ENCODE data around the gene OR2H2.

The OR2H2 gene

DNA sequence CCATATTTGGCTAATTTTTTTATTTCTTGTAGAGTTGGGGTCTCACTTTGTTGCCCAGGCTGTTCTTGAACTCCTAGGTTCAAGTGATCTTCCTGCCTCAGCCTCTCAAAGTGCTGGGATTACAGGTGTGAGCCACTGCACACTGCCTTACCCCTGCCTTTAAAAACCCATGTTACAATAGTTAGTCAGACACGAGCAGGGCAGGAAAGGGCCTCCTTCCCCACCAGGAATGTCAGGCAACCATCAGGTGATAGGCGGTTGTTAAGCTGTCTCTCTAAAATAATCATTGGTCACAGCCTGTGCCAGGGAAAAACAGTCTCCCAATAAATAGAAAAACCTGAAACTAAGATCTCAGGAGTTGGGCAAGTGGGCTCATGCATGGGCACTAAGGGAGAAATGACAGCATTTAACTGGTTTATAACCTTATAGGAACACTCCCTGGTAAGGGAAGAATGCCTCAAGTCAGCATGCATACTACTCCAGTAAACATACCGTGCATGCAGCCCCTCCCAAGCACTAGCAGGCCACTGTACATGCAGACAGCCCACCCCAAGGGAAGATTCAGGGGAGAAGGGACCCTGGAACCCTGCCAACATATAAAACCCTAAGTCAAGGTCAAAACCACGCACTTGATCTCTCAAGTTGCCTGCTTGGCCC, 8.4 kb downstream of the OR2H2 start:
- DNase-seq: no peak

DNA sequence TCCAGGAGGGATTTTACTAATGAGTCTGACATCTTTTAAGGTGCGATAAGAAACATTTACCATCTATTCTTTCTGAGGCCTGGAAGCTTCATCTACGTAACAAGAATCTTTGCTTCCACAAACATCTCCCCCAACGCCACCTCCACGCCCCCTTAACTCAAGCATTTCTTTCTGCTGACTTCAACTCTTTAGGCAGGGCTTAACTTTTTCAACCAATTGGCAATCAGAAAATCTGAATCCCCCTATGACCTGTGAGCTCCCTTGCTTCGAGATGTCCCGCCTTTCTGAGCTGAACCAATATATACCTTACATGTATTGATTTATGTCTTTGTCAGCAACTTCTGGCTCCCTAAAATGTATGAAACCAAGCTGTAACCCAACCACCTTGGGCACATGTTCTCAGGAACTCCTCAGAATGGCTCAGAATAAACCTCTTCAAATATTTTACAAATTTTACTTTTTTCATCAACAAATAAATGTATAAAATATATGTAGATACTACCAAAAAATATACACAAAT, 11.5 kb downstream of the OR2H2 start:
- no peak for DNase-seq

DNA sequence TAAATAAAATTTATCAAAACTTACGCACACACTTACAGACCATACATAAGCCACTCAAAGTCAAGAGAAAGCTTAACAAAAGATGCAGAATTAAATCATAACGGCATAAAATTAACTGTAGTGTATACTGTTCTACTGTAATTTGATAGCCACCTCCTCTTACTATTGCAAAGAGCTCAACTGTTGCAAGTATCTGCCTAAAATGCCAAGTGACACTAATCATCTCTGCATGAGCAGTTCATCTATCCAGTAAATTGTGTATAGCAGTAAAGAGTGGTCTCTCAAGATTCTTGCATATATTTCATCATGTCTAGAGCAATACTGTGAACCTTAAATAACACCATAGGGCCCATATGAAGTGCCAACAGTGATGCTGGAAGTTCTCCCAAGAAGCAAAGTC, 12.3 kb downstream of the OR2H2 start:
- no peak for DNase-seq

DNA sequence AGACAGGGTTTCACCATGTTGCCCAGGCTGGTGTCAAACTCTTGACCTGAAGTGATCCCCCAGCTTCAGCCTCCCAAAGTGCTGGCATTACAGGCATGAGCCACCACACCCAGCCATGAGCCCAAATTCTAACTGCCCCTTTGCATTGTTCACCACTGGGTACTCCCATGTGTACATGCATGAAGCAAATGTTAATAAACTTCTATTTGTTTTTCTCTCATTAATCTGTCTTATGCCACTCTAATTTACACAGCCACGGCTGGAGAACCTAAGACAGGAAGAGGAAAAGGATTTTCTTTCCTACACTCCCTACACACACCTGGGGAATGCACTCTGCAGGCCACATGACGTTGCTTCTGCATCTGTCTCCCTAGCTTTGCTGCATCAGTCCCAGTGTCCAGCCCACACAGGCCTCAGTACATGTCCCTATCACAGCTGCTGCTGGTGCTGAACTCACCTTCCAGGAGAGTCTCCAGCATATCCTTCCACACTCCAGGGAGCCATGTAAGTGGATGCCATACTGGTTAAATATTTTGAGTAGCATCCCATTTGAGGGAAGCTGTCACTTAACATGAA, 13.3 kb downstream of the OR2H2 start:
- no peak for DNase-seq

DNA sequence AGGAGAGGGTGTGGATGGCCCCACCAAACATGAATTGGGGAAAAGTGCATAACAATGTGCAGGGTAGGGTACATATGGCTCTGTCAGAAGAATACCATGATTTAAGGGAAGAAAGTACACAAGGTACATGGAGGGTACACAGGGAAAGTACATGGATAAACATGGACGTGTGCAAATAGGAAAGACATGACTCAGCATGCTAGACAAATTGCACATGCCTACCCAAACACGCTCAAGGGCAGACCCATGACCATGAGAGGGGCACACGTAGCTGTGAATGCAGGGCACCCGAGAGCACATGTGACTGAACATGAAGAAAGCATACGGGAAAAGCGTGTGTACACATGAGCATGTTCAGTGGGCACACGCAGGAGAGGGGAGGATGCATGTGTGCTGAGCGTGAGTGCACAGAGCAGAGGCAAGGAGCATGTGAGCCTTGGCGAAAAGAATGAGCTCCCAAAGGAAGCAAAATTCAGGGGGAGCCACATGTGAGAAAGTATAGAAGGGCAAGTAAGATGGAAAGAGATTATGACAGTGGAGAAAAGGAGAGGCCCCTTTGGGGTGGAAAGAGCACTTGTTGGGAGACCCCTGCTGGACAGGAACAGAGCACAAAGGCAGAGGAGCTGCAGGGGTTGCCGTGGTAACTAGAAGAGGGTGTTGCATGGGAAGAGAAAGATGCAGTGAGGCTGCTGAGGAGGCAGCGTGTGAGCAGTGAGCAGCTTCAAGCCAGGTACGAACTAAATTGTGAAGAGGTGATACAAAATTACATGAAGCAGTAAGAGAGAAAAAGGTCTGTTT, 17.8 kb downstream of the OR2H2 start:
- no peak for DNase-seq

DNA sequence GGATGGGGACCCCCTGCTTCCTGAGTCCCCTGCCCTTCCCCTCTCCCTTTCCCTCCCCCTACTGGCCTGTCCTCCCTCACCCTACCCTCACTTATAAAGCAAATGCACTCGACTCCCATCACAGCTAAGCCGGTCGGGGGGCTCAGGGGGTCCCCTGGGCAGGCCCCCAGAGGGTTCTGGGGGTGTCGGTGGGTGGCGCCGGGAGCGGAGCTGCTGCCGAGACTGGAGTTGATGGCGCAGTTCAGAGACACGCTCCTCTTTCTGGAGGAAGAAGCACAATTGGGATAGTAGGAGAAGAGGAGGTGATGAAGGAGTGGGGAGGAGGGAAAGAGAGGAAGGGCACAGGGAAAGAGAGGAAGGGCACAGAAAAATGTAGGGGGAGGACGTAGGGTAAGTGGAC, 18.5 kb downstream of the OR2H2 start:
- DNase-seq: no peak

DNA sequence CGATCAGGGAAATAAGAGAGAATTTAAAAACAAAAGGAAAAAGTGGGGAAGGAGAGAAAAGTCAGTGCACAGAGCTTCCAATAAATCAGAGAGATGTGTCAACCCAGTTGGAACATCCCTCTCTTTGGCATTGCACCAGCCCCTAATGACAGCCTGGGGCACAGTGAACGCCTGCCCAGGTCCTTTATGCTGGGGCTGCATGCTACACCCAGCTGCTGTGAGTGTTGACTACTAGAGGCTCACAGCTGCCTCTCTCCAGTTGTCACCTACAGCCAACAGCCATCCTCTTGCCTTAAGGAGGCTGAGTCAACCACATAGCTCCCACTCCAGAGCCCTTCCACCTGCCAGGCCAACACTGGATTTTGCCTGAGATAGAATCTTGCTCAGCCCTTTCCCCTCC, 19.0 kb downstream of the OR2H2 start:
- DNase-seq: no peak

DNA sequence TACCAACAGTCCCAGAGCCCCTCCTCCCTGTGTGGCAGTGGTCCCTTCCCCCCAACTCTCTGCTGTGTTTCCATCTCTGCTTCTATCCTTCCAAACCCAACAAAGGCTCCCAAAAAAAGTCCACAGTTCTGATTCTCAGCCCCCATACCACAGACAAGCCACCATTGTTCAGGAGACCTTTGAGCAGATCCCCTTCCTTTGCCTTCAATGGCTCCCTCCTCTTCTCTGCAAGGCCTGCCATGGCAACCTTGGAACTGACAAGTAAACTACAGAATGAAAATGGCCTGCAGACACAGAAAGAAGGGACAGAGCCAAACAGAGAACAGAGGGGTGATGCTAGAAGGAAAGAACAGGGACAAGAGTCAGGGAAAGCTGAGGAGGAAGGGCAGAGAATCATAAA, 23.2 kb downstream of the OR2H2 start:
- DNase-seq: no peak

DNA sequence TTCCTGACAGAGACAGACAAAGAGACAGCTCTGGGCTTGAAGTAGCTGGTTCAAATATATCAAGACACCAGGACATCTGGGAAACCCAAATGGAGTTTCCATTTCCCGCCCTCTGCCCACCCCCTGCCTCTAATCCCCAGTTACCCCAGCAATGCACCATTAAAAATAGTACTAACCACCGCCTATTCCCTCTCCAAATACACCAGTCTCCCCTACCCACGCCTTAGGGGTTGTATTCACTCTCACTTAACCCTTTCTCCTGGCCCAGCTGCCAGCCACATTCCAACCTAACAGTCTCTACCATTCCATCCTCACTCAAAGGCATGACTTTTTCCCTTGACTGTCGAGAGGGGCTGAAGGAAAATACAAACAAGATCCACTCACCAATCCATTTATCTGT, 25.6 kb downstream of the OR2H2 start:
- DNase-seq: no peak

DNA sequence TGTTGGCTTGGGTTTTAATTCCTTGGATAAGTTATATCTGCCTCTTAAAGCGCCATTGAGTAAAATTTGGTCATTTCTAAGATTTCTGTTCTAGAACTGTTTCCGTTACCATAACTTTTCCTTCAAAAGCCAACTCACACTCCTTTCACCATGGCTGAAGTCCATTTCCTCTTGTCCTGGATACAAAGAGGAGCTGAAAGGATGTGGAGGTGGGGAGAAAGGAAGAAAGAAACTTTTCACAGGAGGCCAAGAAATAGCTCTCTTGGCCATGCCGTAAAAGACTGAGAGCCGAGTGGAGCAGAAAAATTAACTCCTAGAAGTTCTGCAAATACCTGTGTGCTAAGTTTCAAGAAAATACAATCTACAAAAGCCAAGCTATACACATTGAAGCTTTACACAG, 26.5 kb downstream of the OR2H2 start:
- DNase-seq: no peak

DNA sequence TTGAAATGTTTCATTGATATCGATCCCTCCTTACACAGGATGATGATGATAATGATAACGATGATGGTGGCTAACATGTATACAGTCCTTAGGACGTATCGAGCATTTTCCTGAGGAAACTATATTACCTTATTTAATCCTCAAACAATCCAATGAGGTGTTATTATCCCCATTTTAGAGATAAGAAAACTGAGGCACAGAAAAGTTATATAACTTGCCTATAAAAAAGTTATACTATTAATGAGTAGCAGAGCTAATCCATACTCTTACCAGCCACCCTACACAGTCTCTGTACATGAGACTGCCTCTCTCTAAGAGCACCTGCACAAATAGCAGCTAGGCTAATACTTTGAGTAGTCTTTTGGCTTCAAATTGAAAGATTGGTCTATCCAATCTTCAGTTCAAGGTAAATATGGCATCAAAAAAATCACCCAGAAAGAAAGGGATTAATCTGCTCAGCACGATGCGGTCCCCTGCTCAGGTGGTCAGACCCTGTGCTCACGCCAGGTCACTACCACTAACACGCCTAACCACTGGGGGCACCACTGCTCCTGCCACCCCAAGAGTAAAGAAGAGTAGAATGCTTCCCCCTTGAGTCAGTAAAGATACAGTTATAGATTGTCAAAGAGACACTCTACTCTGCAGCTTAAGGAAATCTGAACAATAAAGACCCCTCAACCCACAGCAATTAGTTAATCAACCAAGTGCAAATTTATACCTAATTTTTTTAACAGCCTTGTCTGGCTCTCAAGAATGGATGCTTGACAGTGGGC, 33.0 kb downstream of the OR2H2 start:
- DNase-seq: no peak

DNA sequence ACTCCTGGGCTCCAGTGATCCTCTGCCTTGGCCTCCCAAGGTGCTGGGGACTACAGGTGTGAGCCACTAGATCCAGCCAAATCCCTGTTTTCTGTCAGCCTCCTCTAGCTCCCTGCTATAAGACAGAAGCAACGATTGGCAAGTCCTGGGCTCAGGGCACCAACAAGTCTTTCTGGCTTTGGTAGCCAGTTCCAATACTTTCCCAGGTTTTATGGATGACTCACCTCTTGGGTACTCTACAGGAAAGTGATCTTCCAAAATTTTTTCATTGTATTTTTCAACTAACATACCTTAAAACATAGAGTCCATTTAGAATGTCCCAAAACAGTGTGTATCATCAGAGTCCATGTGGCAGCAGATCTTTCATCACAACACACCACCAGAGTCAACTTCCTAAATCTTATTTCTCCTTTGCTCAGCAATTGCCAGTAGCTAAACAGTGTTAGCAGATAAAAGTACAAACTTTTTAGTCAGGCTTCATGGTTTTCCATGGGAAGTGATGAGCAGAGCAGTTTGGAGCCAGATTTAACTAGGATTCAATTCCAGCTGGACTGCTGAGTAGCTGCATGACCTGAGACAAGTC, 34.7 kb downstream of the OR2H2 start:
- no peak for DNase-seq

DNA sequence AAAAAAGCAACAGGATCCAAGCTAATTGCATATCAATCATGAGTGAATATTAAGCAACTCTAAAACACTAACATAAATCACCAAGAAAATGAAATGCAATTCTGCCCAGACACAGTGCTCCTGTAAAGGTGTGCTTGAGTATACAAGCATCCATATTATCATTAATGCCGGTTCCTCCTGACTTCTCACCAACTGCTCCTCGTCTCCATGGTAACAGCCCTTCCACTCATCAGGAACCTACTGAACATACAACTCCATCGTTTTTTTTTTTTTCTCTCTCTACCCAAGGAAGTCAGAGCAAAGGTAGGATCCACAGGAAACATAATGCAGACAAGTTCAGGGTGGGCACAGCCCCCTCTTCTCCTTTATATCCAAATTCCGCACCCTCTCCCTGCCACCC, 35.7 kb downstream of the OR2H2 start:
- no peak for DNase-seq

DNA sequence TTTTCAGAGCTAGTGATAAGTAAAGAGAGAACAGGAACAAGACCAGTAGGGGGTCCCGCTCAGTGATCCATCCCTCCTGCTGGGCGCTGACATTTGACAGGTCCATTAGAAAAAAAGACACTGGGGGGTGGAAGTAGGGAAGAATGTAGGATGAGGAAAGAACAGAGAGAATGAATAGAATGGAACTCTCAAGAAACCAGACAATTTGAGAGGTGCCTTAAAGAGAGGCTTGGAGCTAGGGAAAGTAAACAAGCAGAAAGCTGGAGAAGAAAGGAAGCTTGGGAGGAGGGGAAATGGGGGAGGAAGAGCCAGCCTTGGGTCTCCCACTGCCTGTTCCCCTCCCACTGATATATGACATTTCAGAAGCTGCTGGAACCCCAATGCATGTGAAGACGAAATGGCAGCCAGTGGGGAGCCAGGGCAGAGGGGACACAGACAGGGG, 39.6 kb downstream of the OR2H2 start:
- no peak for DNase-seq

DNA sequence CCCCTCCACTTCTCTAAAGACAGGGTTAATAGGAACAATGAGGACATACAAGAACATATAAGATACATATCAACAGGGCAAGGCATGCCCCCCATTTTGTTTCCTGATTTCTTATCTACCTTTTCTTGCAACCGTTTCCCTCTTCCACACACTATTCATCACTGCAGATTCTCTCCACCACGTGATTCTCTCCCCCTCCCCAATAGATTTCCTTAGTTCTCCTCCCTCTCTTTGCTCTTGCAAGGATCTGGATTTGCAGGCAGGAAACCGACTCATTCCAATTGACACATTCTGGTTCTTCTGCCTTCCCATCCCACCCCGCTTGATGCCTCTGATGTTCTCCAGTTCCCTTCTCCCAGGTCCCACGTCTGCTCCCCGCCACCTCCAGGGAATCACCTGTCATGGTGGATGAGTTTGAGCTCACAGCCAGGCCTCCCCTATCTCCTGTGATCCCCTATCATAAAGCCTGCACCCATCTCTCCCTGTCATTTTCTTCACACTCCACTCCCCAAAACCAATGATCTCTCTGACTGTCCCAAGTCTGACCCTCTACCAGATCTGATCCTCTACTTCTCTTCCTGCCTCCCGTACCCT, 40.5 kb downstream of the OR2H2 start:
- no peak for DNase-seq

DNA sequence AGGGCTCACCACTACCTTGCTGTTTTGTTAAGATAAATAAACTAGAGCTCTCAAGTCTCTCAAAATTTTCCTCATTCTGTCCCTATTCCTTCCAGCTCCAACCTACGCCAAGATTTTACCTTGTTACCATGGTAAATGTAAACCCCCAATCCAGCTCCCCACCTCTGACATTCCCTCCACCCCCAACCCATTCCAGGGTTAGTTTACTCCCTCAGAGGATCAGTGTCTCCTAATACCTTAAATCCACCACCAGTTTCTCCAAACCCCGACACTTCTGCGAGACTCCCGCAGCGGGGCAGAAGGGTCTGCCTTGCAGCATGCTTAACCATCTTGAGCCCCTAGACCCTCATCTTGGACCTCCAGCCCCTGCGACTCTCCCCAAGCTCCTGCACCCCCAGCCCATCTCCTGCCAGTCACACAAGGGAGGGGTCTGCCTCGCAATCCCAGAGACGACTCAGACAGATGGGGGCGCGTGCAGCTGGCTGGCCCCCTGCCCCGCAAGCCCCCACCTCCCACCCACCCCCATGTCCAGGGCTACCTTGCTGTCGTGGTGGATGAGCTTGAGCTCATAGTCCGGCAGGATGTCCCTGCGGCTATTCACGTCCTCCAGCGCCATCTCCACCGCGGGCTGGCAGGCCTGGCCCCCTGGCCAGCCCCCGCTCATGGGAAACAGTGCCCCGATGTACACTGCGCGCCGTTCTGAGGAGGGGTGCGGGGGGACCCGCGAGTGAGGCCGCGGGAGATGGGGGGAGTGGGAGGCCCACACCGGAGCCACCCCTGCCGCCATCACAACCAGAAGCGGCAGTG, 42.2 kb downstream of the OR2H2 start:
- DNase-seq: no peak

DNA sequence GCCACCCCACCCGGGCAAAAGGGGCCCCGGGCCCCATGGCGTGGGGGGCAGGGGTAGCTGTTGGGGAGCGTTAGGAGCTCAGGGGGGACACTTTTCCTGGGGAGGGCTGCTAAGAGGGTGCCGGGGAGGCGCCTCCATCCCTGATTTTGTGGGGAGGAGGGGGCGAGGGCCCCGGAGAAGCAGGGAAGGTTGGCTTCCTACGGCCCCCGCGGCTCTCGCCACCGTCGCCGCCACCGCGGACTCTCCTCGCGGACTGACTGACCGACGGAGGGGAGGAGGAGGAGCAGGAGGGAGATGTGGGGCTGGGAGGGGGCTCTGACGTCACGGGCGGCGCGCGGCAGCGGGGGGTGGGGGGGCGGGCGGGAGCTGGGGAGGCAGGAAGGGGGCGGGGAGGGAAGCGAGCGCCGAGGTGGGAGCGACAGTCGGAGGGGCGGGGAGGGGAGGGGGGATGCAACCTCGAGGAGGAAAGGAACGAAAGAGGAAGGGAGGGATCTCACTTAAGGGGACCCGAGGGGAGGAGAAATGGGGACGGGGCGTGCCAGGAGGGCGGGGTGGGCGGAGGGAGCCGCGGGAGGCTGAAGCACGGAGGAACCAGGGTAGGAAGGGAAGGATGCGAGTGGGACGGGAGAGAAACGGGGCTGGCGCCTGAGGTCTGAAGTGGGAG, 43.0 kb downstream of the OR2H2 start:
- peak; percentile 66 for DNase-seq

DNA sequence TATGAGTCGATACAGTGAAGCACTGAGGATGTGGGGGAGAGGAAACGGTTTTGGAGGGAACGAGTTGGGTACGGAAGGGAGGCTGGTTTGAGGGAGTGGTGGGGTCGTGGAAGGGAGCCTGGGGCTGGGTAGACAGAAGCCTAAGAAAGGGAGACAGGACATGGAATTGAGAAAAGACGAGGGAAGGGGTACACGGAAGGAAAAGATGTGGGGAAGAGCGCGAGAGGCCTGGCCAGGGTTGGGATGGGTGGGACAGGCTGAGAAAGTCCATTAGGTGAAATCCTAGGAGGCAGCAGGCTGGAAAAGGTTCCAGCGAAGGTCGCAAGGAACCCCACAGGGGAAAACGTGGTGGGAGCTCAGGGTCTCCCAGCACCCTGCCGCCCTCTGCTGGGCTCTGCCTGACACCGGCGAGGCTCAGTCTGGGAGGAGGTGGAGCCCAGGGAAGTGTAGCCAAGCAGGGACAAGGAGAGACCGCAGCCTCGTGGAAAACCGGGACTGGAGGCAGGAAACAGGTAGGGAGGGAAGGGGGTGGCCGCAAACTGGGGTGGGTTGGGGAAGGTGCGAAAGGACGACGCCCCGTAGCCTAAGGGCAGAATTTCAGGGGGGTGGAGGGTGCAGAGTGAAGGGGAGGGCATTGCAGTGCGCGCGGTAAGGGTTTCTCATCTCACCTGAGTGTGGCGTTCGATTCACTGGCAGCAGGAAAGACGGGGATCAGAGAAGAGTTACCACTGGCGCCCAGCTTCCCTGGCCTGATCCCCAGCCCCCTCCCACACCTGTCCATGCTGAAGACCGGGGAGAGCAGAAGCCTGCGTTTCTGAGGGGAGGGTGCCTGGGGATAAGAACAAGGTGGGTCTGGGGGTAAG, 43.7 kb downstream of the OR2H2 start:
- DNase-seq: peak; percentile 79

DNA sequence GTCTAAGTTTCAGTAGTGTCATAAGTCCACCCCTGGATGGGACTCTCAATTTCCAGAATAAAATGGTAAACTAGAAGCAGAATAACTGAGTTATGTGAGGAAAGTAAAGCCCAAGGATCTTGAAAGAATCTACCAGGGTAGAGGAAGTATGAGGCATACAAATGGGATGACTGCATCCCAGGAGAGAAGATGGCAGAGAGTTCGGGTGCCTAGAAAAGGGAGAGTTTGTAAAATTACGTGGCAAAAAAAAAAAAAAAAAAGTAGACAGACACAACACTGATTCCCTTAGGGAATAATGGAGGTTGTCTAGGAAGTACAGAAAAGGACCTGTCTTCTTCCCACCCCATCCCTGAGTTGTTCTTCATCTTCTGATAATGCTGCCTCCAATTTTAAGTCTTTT, 44.6 kb downstream of the OR2H2 start:
- DNase-seq: no peak

DNA sequence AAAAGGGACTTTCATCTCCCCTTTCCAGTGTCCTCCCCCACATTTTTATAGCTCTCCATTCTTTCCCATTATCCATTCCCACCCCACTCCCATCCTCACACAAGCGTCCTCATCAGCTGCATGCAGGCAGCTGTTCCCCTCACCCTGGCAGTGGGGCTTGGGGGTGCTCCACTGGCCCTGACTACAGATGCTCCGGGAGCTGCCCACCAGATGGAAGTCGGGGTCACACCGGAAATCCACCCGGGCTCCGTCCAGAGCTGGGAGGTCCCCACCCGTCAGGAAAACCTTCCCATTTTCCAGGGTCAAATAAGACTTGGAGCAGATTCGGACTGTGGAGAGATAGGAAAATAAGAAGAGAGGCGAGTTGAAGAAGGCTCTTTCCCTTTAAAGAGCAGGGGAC, 45.4 kb downstream of the OR2H2 start:
- DNase-seq: no peak

Data from activated CD8-positive, alpha-beta memory T cell treated with anti-CD3 and anti-CD28 coated beads, Interleukin-2, amount 50 U/mL, for 48 hours (primary cell).